ENCODE results near the gene TMTC1. TPM values are rescaled to one million over a fixed set of nuclear protein-coding genes. Genes with fewer than 3 reads are reported as not detected.

The TMTC1 gene
- total and polyA plus RNA-seq, 4 donors: 3.0 to 33.6 (median 6.0) TPM

- Histone ChIP-seq H3K36me3 (ENCODE audit: control insufficient read depth in 4 of 4, insufficient read depth in 4 of 4, low read length in 4 of 4) (no peaks in the 10 kb centered on the region), H3K27ac (ENCODE audit: low read depth in 1 of 2, low read length in 1 of 2) (no peak overlapping the region), H3K9me3 (ENCODE audit: control insufficient read depth in 4 of 4, insufficient read depth in 3 of 4, low read length in 3 of 4) (no peaks in the 10 kb centered on the region), H3K4me3 (no peak overlapping the region), H3K9ac (ENCODE audit: insufficient read depth in 1 of 2, low read length in 2 of 2) (no peak overlapping the region), H3K27me3 (ENCODE audit: control insufficient read depth in 3 of 3, insufficient read depth in 3 of 3, low read length in 2 of 3) (no peaks in the 10 kb centered on the region), H3K4me1 (ENCODE audit: control insufficient read depth in 5 of 5, insufficient read depth in 5 of 5, low read length in 5 of 5) (peaks cover 0 to 3% (median 0%) of the 10 kb centered on the region in 5 donors)
- WGBS, 2 donors: 83 to 93% methylated on average over 3 of the region's 3 CpGs
- DNase-seq (no peak), ATAC-seq (ENCODE audit: insufficient read depth, low FRiP score) (no peak)
- TF ChIP-seq CTCF (IDR thresholded peaks at IDR 0.05; ENCODE audit: control extremely low read depth, extremely low read depth): no peak
These were observed 87.9 kb downstream of the TMTC1 start for GRCh38 chr12:29695800-29696199.

GRCh38 chr12:29695026-29695425 is 88.7 kb downstream of the TMTC1 start:
- Histone ChIP-seq H3K36me3 (ENCODE audit: control insufficient read depth in 4 of 4, insufficient read depth in 4 of 4, low read length in 4 of 4) (no peaks in the 10 kb centered on the region), H3K27ac (ENCODE audit: low read depth in 1 of 2, low read length in 1 of 2) (no peak overlapping the region), H3K9me3 (ENCODE audit: control insufficient read depth in 4 of 4, insufficient read depth in 3 of 4, low read length in 3 of 4) (no peaks in the 10 kb centered on the region), H3K4me3 (no peak overlapping the region), H3K9ac (ENCODE audit: insufficient read depth in 1 of 2, low read length in 2 of 2) (no peak overlapping the region), H3K4me1 (ENCODE audit: control insufficient read depth in 5 of 5, insufficient read depth in 5 of 5, low read length in 5 of 5) (peaks cover 0 to 3% (median 0%) of the 10 kb centered on the region in 5 donors), H3K27me3 (ENCODE audit: control insufficient read depth in 3 of 3, insufficient read depth in 3 of 3, low read length in 2 of 3) (no peaks in the 10 kb centered on the region)
- no peak for ATAC-seq (ENCODE audit: insufficient read depth, low FRiP score)
- DNase-seq: no peak
- no peak for TF ChIP-seq CTCF (IDR thresholded peaks at IDR 0.05; ENCODE audit: control extremely low read depth, extremely low read depth)
- 94 to 98% methylated on average over 2 of the region's 2 CpGs for WGBS, 2 donors

GRCh38 chr12:29694002-29694401 is 89.7 kb downstream of the TMTC1 start:
- Histone ChIP-seq H3K4me3 (no peak overlapping the region), H3K9me3 (ENCODE audit: control insufficient read depth in 4 of 4, insufficient read depth in 3 of 4, low read length in 3 of 4) (no peaks in the 10 kb centered on the region), H3K27me3 (ENCODE audit: control insufficient read depth in 3 of 3, insufficient read depth in 3 of 3, low read length in 2 of 3) (no peaks in the 10 kb centered on the region), H3K36me3 (ENCODE audit: control insufficient read depth in 4 of 4, insufficient read depth in 4 of 4, low read length in 4 of 4) (no peaks in the 10 kb centered on the region), H3K4me1 (ENCODE audit: control insufficient read depth in 5 of 5, insufficient read depth in 5 of 5, low read length in 5 of 5) (peaks cover 0 to 4% (median 0%) of the 10 kb centered on the region in 5 donors), H3K9ac (ENCODE audit: insufficient read depth in 1 of 2, low read length in 2 of 2) (no peak overlapping the region), H3K27ac (ENCODE audit: low read depth in 1 of 2, low read length in 1 of 2) (no peak overlapping the region)
- DNase-seq (no peak), ATAC-seq (ENCODE audit: insufficient read depth, low FRiP score) (no peak)
- no peak for TF ChIP-seq CTCF (IDR thresholded peaks at IDR 0.05; ENCODE audit: control extremely low read depth, extremely low read depth)
- 86 to 89% methylated on average over 5 of the region's 5 CpGs for WGBS, 2 donors

GRCh38 chr12:29692237-29692636 is 91.5 kb downstream of the TMTC1 start:
- Histone ChIP-seq H3K27me3 (ENCODE audit: control insufficient read depth in 3 of 3, insufficient read depth in 3 of 3, low read length in 2 of 3) (no peaks in the 10 kb centered on the region), H3K9ac (ENCODE audit: insufficient read depth in 1 of 2, low read length in 2 of 2) (no peak overlapping the region), H3K27ac (ENCODE audit: low read depth in 1 of 2, low read length in 1 of 2) (no peak overlapping the region), H3K36me3 (ENCODE audit: control insufficient read depth in 4 of 4, insufficient read depth in 4 of 4, low read length in 4 of 4) (no peaks in the 10 kb centered on the region), H3K4me3 (no peak overlapping the region), H3K9me3 (ENCODE audit: control insufficient read depth in 4 of 4, insufficient read depth in 3 of 4, low read length in 3 of 4) (no peaks in the 10 kb centered on the region), H3K4me1 (ENCODE audit: control insufficient read depth in 5 of 5, insufficient read depth in 5 of 5, low read length in 5 of 5) (peaks cover 0 to 12% (median 0%) of the 10 kb centered on the region in 5 donors)
- DNase-seq (no peak), ATAC-seq (ENCODE audit: insufficient read depth, low FRiP score) (no peak)
- 78 to 88% methylated on average over 3 of the region's 3 CpGs for WGBS, 2 donors
- no peak for TF ChIP-seq CTCF (IDR thresholded peaks at IDR 0.05; ENCODE audit: control extremely low read depth, extremely low read depth)
